ENCODE data around the gene BABAM2.
"Not testable (repeated sequence)": the region's sequence is repeated elsewhere in the genome, so short reads cannot be mapped to it uniquely, and the experiment has no call there.

BABAM2 gene

GRCh38 chr2:27856956-27857355, 33.6 kb upstream of the BABAM2 start:
- no peak for TF ChIP-seq Cebpa-rat (IDR thresholded peaks at IDR 0.05)
- H3K4me2 ChIP-seq: no peak overlapping the region

DNA sequence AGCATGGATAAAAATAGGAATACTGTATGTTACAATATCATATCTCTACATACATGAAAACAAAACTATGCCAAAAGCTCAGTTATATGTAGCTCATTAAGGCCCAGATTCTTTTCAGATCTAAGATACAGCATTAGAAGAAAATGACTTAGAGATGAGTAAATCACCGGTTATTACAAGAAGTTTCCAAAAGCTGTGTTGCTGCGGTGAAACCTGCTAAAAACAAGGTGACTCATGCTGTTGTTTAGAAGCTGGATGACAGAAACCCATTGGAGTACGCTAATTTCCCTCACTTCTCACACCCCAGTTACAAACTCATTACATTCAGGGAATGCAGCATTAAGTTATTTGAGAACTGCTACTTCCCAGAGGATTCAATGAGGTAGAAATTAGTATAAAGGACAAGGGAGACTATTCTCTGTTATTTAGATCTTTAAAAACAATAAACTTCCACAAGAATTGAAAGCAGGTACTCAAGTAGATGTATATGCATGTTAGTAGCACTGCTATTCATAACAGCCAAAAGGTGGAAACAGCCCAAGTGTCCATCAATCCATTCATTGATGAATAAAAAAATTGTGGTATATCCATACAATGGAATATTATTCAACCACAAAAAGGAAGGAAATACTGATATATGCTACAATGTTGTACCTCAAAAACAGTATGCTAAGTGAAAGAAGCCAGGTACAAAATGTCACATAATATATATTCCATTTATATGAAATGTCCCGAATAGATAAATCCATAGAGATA, 32.9 kb upstream of the BABAM2 start:
- peaks cover 23% of the 10 kb centered on the region for H3K9me3 ChIP-seq
- H3K36me3 ChIP-seq: no peaks in the 10 kb centered on the region
- H3K9ac ChIP-seq: no peak overlapping the region
- no peaks in the 10 kb centered on the region for H4K20me1 ChIP-seq
- no peaks in the 10 kb centered on the region for H3K27me3 ChIP-seq
- H3K4me3 ChIP-seq: no peak overlapping the region
- no peak overlapping the region for H3K27ac ChIP-seq
- no peak overlapping the region for H3K4me2 ChIP-seq
- TF ChIP-seq Cebpa-rat (IDR thresholded peaks at IDR 0.05): no peak
- H3K4me1 ChIP-seq: no peaks in the 10 kb centered on the region

More at GRCh38 chr2:27856956-27857355, 33.6 kb upstream of the BABAM2 start:
- H3K4me3 ChIP-seq: no peak overlapping the region
- no peak overlapping the region for H3K27ac ChIP-seq
- no peaks in the 10 kb centered on the region for H4K20me1 ChIP-seq
- no peaks in the 10 kb centered on the region for H3K36me3 ChIP-seq
- peaks cover 23% of the 10 kb centered on the region for H3K9me3 ChIP-seq
- no peaks in the 10 kb centered on the region for H3K4me1 ChIP-seq
- no peak overlapping the region for H3K9ac ChIP-seq
- no peaks in the 10 kb centered on the region for H3K27me3 ChIP-seq

GRCh38 chr2:27860111-27860510, 30.4 kb upstream of the BABAM2 start:
- Histone ChIP-seq H3K27ac (no peak overlapping the region), H4K20me1 (no peaks in the 10 kb centered on the region), H3K4me3 (no peak overlapping the region), H3K9ac (no peak overlapping the region), H3K27me3 (no peaks in the 10 kb centered on the region), H3K4me2 (no peak overlapping the region), H3K4me1 (no peaks in the 10 kb centered on the region), H3K36me3 (no peaks in the 10 kb centered on the region), H3K9me3 (peaks cover 22% of the 10 kb centered on the region)
- no peak for TF ChIP-seq Cebpa-rat (IDR thresholded peaks at IDR 0.05)

- Histone ChIP-seq H3K4me3 (no peak overlapping the region), H3K4me2 (no peak overlapping the region), H3K9ac (no peak overlapping the region), H4K20me1 (no peaks in the 10 kb centered on the region), H3K4me1 (no peaks in the 10 kb centered on the region), H3K27ac (no peak overlapping the region), H3K36me3 (no peaks in the 10 kb centered on the region), H3K27me3 (no peaks in the 10 kb centered on the region), H3K9me3 (peaks cover 4% of the 10 kb centered on the region)
- TF ChIP-seq Cebpa-rat (IDR thresholded peaks at IDR 0.05): no peak
Measured at GRCh38 chr2:27863146-27863545, 27.4 kb upstream of the BABAM2 start.

- H3K9me3 ChIP-seq, H3K9ac ChIP-seq, H4K20me1 ChIP-seq, H3K36me3 ChIP-seq, H3K4me2 ChIP-seq, H3K27ac ChIP-seq, H3K27me3 ChIP-seq, H3K4me3 ChIP-seq, H3K4me1 ChIP-seq: not testable (repeated sequence)
Measured at GRCh38 chr2:27863955-27864354, 26.6 kb upstream of the BABAM2 start.

- Histone ChIP-seq H3K9me3 (no peaks in the 10 kb centered on the region), H3K9ac (no peak overlapping the region), H3K36me3 (no peaks in the 10 kb centered on the region), H3K4me2 (no peak overlapping the region), H3K27me3 (no peaks in the 10 kb centered on the region), H3K27ac (no peak overlapping the region), H4K20me1 (no peaks in the 10 kb centered on the region), H3K4me3 (no peak overlapping the region), H3K4me1 (no peaks in the 10 kb centered on the region)
- no peak for TF ChIP-seq Cebpa-rat (IDR thresholded peaks at IDR 0.05)
Measured at GRCh38 chr2:27866237-27866636, 24.3 kb upstream of the BABAM2 start.

DNA sequence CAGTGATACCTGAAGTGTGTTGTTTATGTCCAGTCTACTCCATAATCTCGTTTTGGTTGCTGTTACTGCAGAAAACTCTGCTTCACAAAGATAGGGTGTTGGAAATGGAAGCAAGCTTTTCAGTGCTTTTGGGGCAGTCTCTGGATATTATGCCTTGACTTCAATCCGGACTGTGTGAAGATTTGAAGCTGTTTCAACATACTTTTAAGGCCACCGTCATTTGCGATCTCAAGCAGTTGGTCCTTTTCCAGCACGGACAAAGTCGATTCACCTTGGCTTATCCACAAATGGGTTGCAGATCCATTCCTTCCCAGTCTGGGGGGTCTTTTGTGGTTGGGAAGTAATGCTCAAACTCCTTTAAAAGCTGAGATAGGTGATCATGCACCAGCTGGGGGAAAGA, 20.8 kb upstream of the BABAM2 start:
- no peak for TF ChIP-seq Cebpa-rat (IDR thresholded peaks at IDR 0.05)
- no peaks in the 10 kb centered on the region for H3K36me3 ChIP-seq
- no peak overlapping the region for H3K9ac ChIP-seq
- no peaks in the 10 kb centered on the region for H3K9me3 ChIP-seq
- no peaks in the 10 kb centered on the region for H3K4me1 ChIP-seq
- no peaks in the 10 kb centered on the region for H3K27me3 ChIP-seq
- no peak overlapping the region for H3K4me2 ChIP-seq
- no peaks in the 10 kb centered on the region for H4K20me1 ChIP-seq
- no peak overlapping the region for H3K4me3 ChIP-seq
- H3K27ac ChIP-seq: no peak overlapping the region

GRCh38 chr2:27870724-27871123, 19.8 kb upstream of the BABAM2 start:
- Histone ChIP-seq H3K36me3 (no peaks in the 10 kb centered on the region), H3K4me2 (no peak overlapping the region), H3K4me1 (no peaks in the 10 kb centered on the region), H3K4me3 (no peak overlapping the region), H3K9me3 (no peaks in the 10 kb centered on the region), H3K9ac (no peak overlapping the region), H3K27me3 (no peaks in the 10 kb centered on the region), H3K27ac (no peak overlapping the region), H4K20me1 (no peaks in the 10 kb centered on the region)
- no peak for TF ChIP-seq Cebpa-rat (IDR thresholded peaks at IDR 0.05)

GRCh38 chr2:27871802-27872201, 18.7 kb upstream of the BABAM2 start:
- Histone ChIP-seq H3K4me1 (no peaks in the 10 kb centered on the region), H3K9ac (no peak overlapping the region), H3K4me2 (no peak overlapping the region), H3K4me3 (no peak overlapping the region), H3K27ac (no peak overlapping the region), H3K27me3 (no peaks in the 10 kb centered on the region), H3K9me3 (no peaks in the 10 kb centered on the region), H4K20me1 (no peaks in the 10 kb centered on the region), H3K36me3 (no peaks in the 10 kb centered on the region)
- no peak for TF ChIP-seq Cebpa-rat (IDR thresholded peaks at IDR 0.05)

DNA sequence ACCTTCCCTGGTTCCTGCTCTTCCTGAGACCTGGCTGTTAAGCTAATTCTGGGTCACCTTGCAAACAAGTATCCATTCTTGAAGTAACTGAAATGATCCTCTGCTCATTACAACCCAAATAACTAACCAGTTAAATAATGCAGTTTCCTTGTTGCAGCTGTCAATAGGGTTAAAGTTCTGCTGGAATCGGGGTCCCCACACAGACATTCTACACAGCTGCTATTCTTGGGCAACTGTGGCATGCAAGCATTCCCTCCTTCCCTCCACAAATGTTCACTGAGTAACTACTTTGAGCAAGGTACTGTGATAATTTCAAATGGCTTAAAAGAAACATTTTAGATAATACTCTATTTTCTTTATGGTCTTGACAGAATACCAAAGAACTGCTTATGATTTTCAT, 17.4 kb upstream of the BABAM2 start:
- H3K27me3 ChIP-seq: no peaks in the 10 kb centered on the region
- no peaks in the 10 kb centered on the region for H3K36me3 ChIP-seq
- H4K20me1 ChIP-seq: no peaks in the 10 kb centered on the region
- H3K9me3 ChIP-seq: no peaks in the 10 kb centered on the region
- H3K27ac ChIP-seq: no peak overlapping the region
- H3K4me3 ChIP-seq: no peak overlapping the region
- H3K4me2 ChIP-seq: no peak overlapping the region
- H3K9ac ChIP-seq: no peak overlapping the region
- no peaks in the 10 kb centered on the region for H3K4me1 ChIP-seq
- TF ChIP-seq Cebpa-rat (IDR thresholded peaks at IDR 0.05): no peak
